ENCODE measurements around the gene LY9. TPM values are rescaled to one million over a fixed set of nuclear protein-coding genes. Genes with fewer than 3 reads are reported as not detected.

The LY9 gene
- total and polyA plus RNA-seq, 2 donors from 2014 or later = 0.41 to 3.5 TPM

DNA sequence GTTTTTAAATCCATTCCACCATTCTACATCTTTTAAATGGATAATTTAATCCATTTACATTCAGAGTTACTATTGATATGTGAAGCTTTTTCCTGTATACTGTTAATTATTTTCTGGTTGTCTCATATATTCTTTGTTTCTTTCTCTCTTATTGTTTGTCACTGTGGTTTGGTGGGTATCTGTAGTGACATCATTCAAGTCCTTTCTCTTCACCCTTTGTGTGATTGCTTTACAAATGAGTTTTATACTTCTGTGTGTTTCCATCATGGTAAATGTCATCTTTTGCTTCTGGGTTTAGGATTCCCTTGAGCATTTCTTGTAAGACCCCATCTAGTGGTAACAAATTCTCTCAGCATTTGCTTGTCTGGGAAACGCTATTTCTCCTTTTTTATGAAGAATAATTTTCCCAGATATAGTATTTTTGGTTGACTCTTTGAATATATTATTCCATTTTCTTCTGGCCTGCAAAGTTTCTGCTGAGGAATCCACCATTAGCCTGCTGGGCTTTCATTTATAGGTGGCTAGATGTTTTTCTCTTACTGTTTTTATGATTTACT is 10.2 kb downstream of the LY9 start:
- TF ChIP-seq, protein P1, sequence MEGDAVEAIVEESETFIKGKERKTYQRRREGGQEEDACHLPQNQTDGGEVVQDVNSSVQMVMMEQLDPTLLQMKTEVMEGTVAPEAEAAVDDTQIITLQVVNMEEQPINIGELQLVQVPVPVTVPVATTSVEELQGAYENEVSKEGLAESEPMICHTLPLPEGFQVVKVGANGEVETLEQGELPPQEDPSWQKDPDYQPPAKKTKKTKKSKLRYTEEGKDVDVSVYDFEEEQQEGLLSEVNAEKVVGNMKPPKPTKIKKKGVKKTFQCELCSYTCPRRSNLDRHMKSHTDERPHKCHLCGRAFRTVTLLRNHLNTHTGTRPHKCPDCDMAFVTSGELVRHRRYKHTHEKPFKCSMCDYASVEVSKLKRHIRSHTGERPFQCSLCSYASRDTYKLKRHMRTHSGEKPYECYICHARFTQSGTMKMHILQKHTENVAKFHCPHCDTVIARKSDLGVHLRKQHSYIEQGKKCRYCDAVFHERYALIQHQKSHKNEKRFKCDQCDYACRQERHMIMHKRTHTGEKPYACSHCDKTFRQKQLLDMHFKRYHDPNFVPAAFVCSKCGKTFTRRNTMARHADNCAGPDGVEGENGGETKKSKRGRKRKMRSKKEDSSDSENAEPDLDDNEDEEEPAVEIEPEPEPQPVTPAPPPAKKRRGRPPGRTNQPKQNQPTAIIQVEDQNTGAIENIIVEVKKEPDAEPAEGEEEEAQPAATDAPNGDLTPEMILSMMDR (IDR thresholded peaks at IDR 0.05; ENCODE audit: borderline replicate concordance, extremely low read depth, insufficient read depth) = no peak
- Histone ChIP-seq H3K36me3 (ENCODE audit: control insufficient read depth in 2 of 3, insufficient read depth in 3 of 3, low read length in 3 of 3) (no peaks in the 10 kb centered on the region), H3K27me3 (ENCODE audit: control insufficient read depth, insufficient read depth, low read length) (no peaks in the 10 kb centered on the region), H3K4me3 (ENCODE audit: low read length in 3 of 3) (no peak overlapping the region), H3K27ac (ENCODE audit: low read depth in 2 of 2, low read length in 2 of 2) (no peak overlapping the region), H3K9ac (ENCODE audit: low read length in 3 of 3) (no peak overlapping the region), H3K9me3 (ENCODE audit: control insufficient read depth in 2 of 3, insufficient read depth in 1 of 3, low read length in 3 of 3) (peaks cover 0 to 8% (median 0%) of the 10 kb centered on the region in 3 donors), H3K4me1 (ENCODE audit: control insufficient read depth in 2 of 3, insufficient read depth in 2 of 3, low read depth in 1 of 3, low read length in 3 of 3) (no peaks in the 10 kb centered on the region)
- no peak for DNase-seq
- no peak for FAIRE-seq
- intact Hi-C loops (cut with DNase I) = no loop called here

DNA sequence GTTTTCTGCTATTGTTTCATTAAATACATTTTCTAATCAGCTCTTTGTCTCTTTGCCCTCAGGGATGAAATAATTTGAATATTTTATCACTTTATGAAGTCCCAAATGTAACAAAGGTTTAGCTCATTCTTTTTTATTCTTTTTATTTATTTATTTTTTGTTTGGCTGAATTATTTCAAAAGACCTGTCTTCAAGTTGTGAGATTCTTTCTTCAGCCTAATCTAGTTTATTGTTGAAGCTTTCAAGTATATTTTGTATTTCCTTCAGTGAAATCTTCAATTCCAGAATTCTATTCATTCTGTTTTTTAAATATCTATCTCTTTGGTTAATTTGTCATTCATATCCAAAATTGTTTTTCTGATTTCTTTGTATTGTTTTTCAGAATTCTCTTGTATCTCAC is 10.8 kb downstream of the LY9 start:
- intact Hi-C loops (cut with DNase I) = no loop called here
- TF ChIP-seq, protein P1 (IDR thresholded peaks at IDR 0.05; ENCODE audit: borderline replicate concordance, extremely low read depth, insufficient read depth) = no peak
- H3K9me3 ChIP-seq (ENCODE audit: control insufficient read depth in 2 of 3, insufficient read depth in 1 of 3, low read length in 3 of 3) = peaks cover 0 to 8% (median 0%) of the 10 kb centered on the region in 3 donors
- DNase-seq = no peak
- FAIRE-seq = no peak
- no peak overlapping the region for H3K27ac ChIP-seq (ENCODE audit: low read depth in 2 of 2, low read length in 2 of 2)
- H3K4me1 ChIP-seq (ENCODE audit: control insufficient read depth in 2 of 3, insufficient read depth in 2 of 3, low read depth in 1 of 3, low read length in 3 of 3) = no peaks in the 10 kb centered on the region
- no peaks in the 10 kb centered on the region for H3K36me3 ChIP-seq (ENCODE audit: control insufficient read depth in 2 of 3, insufficient read depth in 3 of 3, low read length in 3 of 3)
- H3K27me3 ChIP-seq (ENCODE audit: control insufficient read depth, insufficient read depth, low read length) = no peaks in the 10 kb centered on the region
- H3K9ac ChIP-seq (ENCODE audit: low read length in 3 of 3) = no peak overlapping the region
- no peak overlapping the region for H3K4me3 ChIP-seq (ENCODE audit: low read length in 3 of 3)

DNA sequence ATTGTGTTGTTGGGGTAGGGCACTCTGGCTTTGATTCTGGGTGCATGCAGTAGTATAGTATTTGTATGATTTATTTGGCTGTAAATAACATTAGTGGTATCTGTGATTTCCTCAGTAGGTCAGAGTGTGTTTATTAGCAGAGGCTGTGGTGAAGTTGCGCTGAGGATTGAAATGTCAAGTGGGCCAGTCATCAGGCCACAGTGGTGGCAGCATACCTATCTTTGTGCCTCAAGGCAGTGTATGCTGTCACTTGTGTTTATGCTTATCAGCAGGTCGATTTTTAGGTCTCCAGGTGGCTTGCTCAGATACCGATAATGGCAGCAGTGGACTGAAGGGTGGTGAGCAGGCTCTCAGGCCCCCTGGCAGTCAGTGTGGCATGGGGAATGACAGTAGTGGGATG is 11.3 kb downstream of the LY9 start:
- Histone ChIP-seq H3K27me3 (ENCODE audit: control insufficient read depth, insufficient read depth, low read length) (no peaks in the 10 kb centered on the region), H3K36me3 (ENCODE audit: control insufficient read depth in 2 of 3, insufficient read depth in 3 of 3, low read length in 3 of 3) (no peaks in the 10 kb centered on the region), H3K4me1 (ENCODE audit: control insufficient read depth in 2 of 3, insufficient read depth in 2 of 3, low read depth in 1 of 3, low read length in 3 of 3) (no peaks in the 10 kb centered on the region), H3K27ac (ENCODE audit: low read depth in 2 of 2, low read length in 2 of 2) (no peak overlapping the region), H3K4me3 (ENCODE audit: low read length in 3 of 3) (no peak overlapping the region), H3K9me3 (ENCODE audit: control insufficient read depth in 2 of 3, insufficient read depth in 1 of 3, low read length in 3 of 3) (peaks cover 0 to 8% (median 0%) of the 10 kb centered on the region in 3 donors), H3K9ac (ENCODE audit: low read length in 3 of 3) (no peak overlapping the region)
- FAIRE-seq (no peak), DNase-seq (no peak)
- TF ChIP-seq, protein P1 (IDR thresholded peaks at IDR 0.05; ENCODE audit: borderline replicate concordance, extremely low read depth, insufficient read depth) = no peak
- intact Hi-C loops (cut with DNase I) = no loop called here

DNA sequence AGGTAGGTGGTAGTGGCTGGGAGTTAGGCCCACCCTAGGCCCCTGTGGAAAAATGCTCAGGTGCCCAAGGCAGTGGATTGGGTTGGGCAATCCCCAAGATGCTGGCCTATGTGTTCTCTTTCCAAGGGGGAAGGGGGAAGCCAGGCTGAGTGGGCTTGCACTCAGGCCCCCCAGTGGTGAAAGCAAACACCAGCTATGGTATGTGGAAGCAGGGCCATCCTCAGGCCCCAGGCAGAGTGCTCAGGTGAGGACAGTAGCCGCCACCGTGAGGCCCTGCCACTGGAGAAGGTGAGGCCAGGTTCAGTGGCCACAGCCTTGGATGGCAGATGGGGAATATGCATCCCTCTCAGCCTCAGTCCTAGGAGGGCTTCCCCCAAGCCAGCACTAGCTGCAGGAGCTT is 11.8 kb downstream of the LY9 start:
- no peak overlapping the region for H3K9ac ChIP-seq (ENCODE audit: low read length in 3 of 3)
- TF ChIP-seq, protein P1 (IDR thresholded peaks at IDR 0.05; ENCODE audit: borderline replicate concordance, extremely low read depth, insufficient read depth) = no peak
- no peak for DNase-seq
- H3K27ac ChIP-seq (ENCODE audit: low read depth in 2 of 2, low read length in 2 of 2) = no peak overlapping the region
- no peak for FAIRE-seq
- H3K27me3 ChIP-seq (ENCODE audit: control insufficient read depth, insufficient read depth, low read length) = no peaks in the 10 kb centered on the region
- no peaks in the 10 kb centered on the region for H3K4me1 ChIP-seq (ENCODE audit: control insufficient read depth in 2 of 3, insufficient read depth in 2 of 3, low read depth in 1 of 3, low read length in 3 of 3)
- H3K4me3 ChIP-seq (ENCODE audit: low read length in 3 of 3) = no peak overlapping the region
- no peaks in the 10 kb centered on the region for H3K36me3 ChIP-seq (ENCODE audit: control insufficient read depth in 2 of 3, insufficient read depth in 3 of 3, low read length in 3 of 3)
- intact Hi-C loops (cut with DNase I) = no loop called here
- peaks cover 0 to 8% (median 0%) of the 10 kb centered on the region in 3 donors for H3K9me3 ChIP-seq (ENCODE audit: control insufficient read depth in 2 of 3, insufficient read depth in 1 of 3, low read length in 3 of 3)
